SU-DHL-6 (cell line): ENCODE measurements around the gene CHMP5.

Source experiments
- H2AFZ ChIP-seq: fragments of 200-600 bp; sonication (generic); 2 replicates; pipeline ENCODE4 v1.6.1; 2014; ENCODE audit warnings: low read depth, mild to moderate bottlenecking, moderate library complexity, mixed read lengths, antibody characterized with exemption, low read length; ENCODE audit not compliant: severe bottlenecking
- H3F3A ChIP-seq: fragments of 200-600 bp; shearing (Covaris generic); 2 replicates; pipeline ENCODE4 v1.6.0; 2016; ENCODE audit warnings: antibody characterized with exemption, mild to moderate bottlenecking; ENCODE audit not compliant: insufficient read depth
- H3K27ac ChIP-seq: fragments of 200-600 bp; sonication (generic); 2 replicates; pipeline ENCODE4 v1.5.1; 2016; ENCODE audit warnings: low read depth, mild to moderate bottlenecking, low read length, moderate library complexity, mixed read lengths
- H3K27me3 ChIP-seq: fragments of 200-600 bp; sonication (generic), shearing (Covaris generic); 2 replicates; pipeline ENCODE4 v1.6.0; 2014; ENCODE audit warnings: mild to moderate bottlenecking, low read length
- H3K36me3 ChIP-seq: fragments of 200-600 bp; sonication (generic); 2 replicates; pipeline ENCODE4 v1.6.1; 2014; ENCODE audit warnings: mild to moderate bottlenecking, low read length, mixed read lengths
- H3K4me2 ChIP-seq: fragments of 300-600, 200-600 bp; shearing (Covaris generic), sonication (generic); 2 replicates; pipeline ENCODE4 v1.6.0; 2014; ENCODE audit warnings: low read length, low read depth, mild to moderate bottlenecking; ENCODE audit not compliant: poor library complexity, severe bottlenecking
- H3K4me3 ChIP-seq: fragments of 200-600 bp; sonication (generic); 2 replicates; pipeline ENCODE4 v1.5.1; 2014; ENCODE audit warnings: antibody characterized with exemption, low read length, mild to moderate bottlenecking, mixed read lengths; ENCODE audit not compliant: insufficient read depth, poor library complexity, severe bottlenecking
- H3K79me2 ChIP-seq: fragments of 200-600 bp; sonication (generic); 2 replicates; pipeline ENCODE4 v1.6.1; 2014; ENCODE audit warnings: mild to moderate bottlenecking, low read length, moderate library complexity; ENCODE audit not compliant: insufficient read depth
- H3K9ac ChIP-seq: fragments of 200-600 bp; sonication (generic); 2 replicates; pipeline ENCODE4 v1.7.0; 2014; ENCODE audit warnings: mild to moderate bottlenecking, low read length
- H3K9me2 ChIP-seq: fragments of 200-600 bp; sonication (generic); replicated peaks from 2 replicates; pipeline ENCODE4 v1.6.1; 2014; ENCODE audit warnings: low read length; ENCODE audit not compliant: insufficient read depth
- H3K9me3 ChIP-seq: fragments of 200-600 bp; sonication (generic); 2 replicates; pipeline ENCODE4 v1.6.1; 2014; ENCODE audit warnings: low read length, mixed read lengths; ENCODE audit not compliant: insufficient read depth
- H4K20me1 ChIP-seq: fragments of 200-600 bp; sonication (generic); 2 replicates; pipeline ENCODE4 v1.6.1; 2014; ENCODE audit warnings: low read depth, mild to moderate bottlenecking, antibody characterized with exemption, low read length, moderate library complexity, mixed read lengths
- EZH2phosphoT487 ChIP-seq: fragments of 200-600 bp; sonication (generic), shearing (Covaris generic); conservative IDR thresholded peaks from 2 replicates; pipeline ENCODE4 v1.6.1; 2018; ENCODE audit warnings: mild to moderate bottlenecking, antibody characterized with exemption, low read length, moderate library complexity, mixed read lengths
- TF ChIP-seq, protein P1 (sequence below): fragments of 200-600 bp; sonication (generic); IDR thresholded peaks from one replicate; pipeline ENCODE4 v1.5.1; 2017; ENCODE audit warnings: antibody characterized with exemption, mild to moderate bottlenecking, low read length, moderate library complexity; ENCODE audit not compliant: insufficient read depth, poor library complexity, severe bottlenecking

Gene CHMP5

GRCh38 chr9:33320230-33320567 is 55.4 kb downstream of the CHMP5 start:
- TF ChIP-seq EZH2phosphoT487 = no peak
- TF ChIP-seq, protein P1, sequence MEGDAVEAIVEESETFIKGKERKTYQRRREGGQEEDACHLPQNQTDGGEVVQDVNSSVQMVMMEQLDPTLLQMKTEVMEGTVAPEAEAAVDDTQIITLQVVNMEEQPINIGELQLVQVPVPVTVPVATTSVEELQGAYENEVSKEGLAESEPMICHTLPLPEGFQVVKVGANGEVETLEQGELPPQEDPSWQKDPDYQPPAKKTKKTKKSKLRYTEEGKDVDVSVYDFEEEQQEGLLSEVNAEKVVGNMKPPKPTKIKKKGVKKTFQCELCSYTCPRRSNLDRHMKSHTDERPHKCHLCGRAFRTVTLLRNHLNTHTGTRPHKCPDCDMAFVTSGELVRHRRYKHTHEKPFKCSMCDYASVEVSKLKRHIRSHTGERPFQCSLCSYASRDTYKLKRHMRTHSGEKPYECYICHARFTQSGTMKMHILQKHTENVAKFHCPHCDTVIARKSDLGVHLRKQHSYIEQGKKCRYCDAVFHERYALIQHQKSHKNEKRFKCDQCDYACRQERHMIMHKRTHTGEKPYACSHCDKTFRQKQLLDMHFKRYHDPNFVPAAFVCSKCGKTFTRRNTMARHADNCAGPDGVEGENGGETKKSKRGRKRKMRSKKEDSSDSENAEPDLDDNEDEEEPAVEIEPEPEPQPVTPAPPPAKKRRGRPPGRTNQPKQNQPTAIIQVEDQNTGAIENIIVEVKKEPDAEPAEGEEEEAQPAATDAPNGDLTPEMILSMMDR = no peak
- H3K9me2 ChIP-seq = no peaks in the 10 kb centered on the region
- H3K4me3 ChIP-seq = no peak overlapping the region
- no peak overlapping the region for H3K4me2 ChIP-seq
- no peaks in the 10 kb centered on the region for H3K9me3 ChIP-seq
- H3K79me2 ChIP-seq = peaks cover 7% of the 10 kb centered on the region; the same call in 1 of the 2 replicates
- H3K36me3 ChIP-seq = peaks cover 46% of the 10 kb centered on the region
- H2AFZ ChIP-seq = no peak overlapping the region
- H4K20me1 ChIP-seq = no peaks in the 10 kb centered on the region
- no peak overlapping the region for H3K27ac ChIP-seq
- 0 out of 2 replicates have a peak, but pooled peaks cover 3% of the 10 kb centered on the region for H3F3A ChIP-seq
- H3K9ac ChIP-seq = no peak overlapping the region
- H3K27me3 ChIP-seq = no peaks in the 10 kb centered on the region

DNA sequence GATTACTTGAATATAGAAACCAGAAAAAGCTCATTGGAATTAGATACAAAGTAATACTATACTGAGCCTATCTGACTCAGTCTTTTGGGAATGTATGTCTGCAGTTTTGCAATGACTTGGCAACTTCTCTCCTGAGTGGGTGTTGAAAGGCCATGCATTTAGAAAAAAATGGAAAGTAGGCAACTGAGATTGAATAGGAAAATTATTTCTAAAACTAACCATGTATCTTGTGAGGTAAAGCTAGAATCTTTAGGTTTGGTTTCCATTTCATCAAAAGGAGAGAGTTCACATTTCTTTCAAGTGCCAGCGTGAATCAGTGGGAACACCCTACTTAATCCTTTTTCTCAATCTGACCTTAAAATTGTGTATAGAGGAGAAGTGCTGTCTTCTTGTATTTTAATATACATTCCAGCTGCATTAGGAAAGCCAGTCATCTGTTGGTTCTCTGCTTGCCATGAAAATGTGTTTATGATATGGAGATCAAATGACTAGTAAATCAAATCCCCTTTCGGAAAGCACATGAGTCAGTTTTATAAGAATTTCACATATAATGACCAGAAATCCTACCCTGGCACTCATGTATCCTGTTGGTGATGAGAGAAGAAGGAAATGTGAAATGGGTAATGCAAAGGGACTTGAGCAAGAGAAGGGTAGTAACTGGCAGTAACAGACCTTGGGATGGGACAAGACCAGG is 55.9 kb downstream of the CHMP5 start:
- Histone ChIP-seq H3K4me2 (no peak overlapping the region), H3K36me3 (peaks cover 43% of the 10 kb centered on the region), H3F3A (0 out of 2 replicates have a peak, but pooled peaks cover 3% of the 10 kb centered on the region)

GRCh38 chr9:33329117-33329563 is 64.3 kb downstream of the CHMP5 start:
- TF ChIP-seq EZH2phosphoT487 = no peak
- TF ChIP-seq, protein P1 = no peak
- Histone ChIP-seq H3K9me2 (no peaks in the 10 kb centered on the region), H3K27me3 (no peaks in the 10 kb centered on the region), H3F3A (no peaks in the 10 kb centered on the region), H3K9ac (no peak overlapping the region), H3K27ac (no peak overlapping the region), H3K79me2 (no peaks in the 10 kb centered on the region), H4K20me1 (no peaks in the 10 kb centered on the region), H3K36me3 (peaks cover 45% of the 10 kb centered on the region; the same call in 1 of the 2 replicates), H3K4me3 (no peak overlapping the region), H3K9me3 (no peaks in the 10 kb centered on the region), H3K4me2 (no peak overlapping the region), H2AFZ (no peak overlapping the region)

More for the DNA sequence above, 55.9 kb downstream of the CHMP5 start:
- H3K4me3 ChIP-seq = no peak overlapping the region
- H3K27ac ChIP-seq = no peak overlapping the region
- no peaks in the 10 kb centered on the region for H3K9me2 ChIP-seq
- H2AFZ ChIP-seq = no peak overlapping the region
- peaks cover 7% of the 10 kb centered on the region; the same call in 1 of the 2 replicates for H3K79me2 ChIP-seq
- no peak overlapping the region for H3K9ac ChIP-seq
- H3K27me3 ChIP-seq = no peaks in the 10 kb centered on the region
- no peaks in the 10 kb centered on the region for H4K20me1 ChIP-seq
- TF ChIP-seq, protein P1 = no peak
- TF ChIP-seq EZH2phosphoT487 = no peak
- H3K9me3 ChIP-seq = no peaks in the 10 kb centered on the region
